ENCODE data around the gene VDR. TPM values are rescaled to one million over a fixed set of nuclear protein-coding genes. Genes with fewer than 3 reads are reported as not detected.

The VDR gene
- polyA plus RNA-seq, 3 donors, result 3.7 to 4.3 (median 4.3) TPM

DNA sequence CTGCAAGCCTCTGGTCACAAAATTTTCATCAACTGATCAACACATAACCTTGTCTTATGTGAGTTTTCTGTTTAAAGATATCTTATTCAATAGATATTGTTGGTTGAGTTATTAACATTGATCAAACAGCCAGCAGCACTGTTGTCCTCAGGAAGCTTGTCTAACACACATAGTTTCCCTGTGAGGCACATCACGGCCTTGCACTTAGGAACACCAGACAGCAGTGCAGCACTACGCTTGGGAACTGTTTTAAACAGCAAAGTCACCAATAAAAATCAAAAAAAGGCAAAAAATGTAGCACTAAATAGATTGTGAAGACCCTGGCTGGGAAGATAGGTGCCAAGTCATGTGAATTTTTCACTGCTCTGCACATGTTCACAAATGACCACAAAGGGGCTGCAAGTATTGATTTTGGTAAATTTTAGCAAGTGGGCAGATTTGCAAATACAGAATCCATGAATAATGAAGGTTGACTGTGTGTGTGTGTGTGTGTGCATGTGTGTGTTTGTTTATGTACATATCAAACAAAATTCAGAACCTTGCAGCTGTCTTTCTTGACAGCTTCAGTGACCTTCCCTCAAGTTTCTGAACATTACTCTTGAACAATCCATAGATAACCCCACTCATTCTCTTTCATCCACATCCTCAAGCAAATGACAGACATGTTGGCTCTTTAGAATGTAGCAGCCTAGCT, 28.9 kb downstream of the VDR start:
- DNase-seq (ENCODE audit: low read depth in 3 of 3, low spot score in 2 of 3), result no peak

DNA sequence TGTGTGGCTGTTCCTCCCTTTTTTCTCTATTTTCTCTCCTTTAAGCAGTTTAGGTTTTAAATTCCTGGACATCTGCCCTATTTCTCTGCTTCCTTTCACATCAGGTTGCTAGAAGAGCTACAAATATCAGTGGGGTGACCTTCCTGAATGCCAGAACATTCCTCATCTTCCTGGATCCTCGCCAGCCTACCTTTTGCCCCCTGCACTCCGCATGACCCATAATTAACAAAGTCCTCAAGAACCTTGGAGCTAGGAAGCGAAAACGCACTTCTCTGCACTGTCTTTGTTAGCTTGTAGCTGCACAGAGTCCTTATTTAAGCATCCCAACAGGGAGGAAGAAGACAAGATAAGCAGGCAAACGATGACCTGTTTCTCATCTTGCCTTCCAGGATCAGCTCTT, 30.5 kb downstream of the VDR start:
- DNase-seq (ENCODE audit: low read depth in 3 of 3, low spot score in 2 of 3), result no peak

DNA sequence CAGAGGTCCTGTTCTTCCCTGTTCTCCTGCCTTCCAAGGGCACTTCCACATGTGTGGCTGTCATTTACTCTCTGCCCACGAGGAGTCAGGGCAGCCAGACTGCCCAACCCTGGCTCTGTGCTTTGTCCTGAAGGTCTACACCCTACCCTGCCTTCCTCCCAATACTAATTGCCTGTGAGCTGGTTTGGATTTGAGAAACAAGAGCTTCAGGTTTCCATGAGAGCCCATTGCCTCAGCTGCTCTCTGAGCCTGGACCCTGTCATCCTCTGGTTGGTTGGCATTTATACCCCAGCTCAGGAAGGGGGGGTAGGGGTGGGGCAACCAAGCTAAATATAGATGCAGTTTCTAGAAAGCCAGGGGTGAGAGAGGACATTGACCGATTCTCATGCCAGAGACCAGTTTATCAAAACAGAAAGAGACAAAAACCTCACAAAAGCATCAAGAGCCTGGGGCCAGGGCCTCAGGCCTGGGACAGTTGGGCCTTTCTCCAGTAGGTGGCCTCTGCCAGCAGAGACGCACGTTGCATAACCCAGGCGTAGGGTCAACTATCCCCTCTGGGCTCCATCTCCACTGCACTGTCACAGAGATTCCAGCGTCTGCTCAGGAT, 34.5 kb downstream of the VDR start:
- DNase-seq (ENCODE audit: low read depth in 3 of 3, low spot score in 2 of 3), result no peak

DNA sequence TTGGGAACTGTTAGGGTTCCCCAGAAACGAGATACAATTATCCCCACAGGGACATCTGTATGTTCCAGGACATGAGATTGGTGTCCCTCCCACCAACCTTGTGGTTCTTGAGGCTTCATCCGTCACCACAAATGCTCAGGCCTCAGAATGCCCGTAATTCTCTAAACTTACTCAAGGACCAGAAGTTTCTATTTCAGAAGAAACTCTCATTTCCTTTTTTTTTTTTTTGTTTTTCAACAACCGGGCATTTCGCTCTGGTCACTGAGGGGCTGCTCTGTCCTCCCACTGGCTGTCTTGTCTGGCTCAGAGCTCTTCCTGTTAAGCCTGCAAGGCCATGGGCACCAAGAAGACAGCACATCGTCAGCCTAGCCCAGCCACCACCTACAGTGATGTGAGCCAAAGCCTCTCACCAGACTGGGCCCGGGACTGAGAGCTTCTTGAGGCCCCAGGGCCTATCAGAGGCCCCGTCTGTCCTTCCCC, 36.2 kb downstream of the VDR start:
- DNase-seq (ENCODE audit: low read depth in 3 of 3, low spot score in 2 of 3), result no peak

DNA sequence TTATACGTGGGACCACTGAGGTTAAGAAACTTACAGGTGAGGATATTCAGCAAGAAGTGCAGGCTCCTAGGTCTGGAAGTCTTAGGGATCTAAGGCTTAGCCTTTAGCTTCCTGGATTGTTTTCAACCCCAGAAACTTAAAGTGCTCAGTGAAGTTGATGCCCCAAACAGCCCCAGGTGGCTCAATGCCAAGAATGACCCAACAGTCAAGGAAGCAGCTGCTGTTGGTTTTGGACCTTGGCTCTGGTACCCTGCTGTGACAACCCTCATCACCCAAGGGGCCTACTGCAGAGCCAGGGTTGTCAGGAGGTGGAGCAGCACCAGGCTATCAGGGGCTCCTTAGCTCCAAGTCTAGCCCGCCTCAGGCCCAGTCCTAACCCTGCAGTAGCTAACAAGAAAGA, 36.8 kb downstream of the VDR start:
- DNase-seq (ENCODE audit: low read depth in 3 of 3, low spot score in 2 of 3), result no peak

DNA sequence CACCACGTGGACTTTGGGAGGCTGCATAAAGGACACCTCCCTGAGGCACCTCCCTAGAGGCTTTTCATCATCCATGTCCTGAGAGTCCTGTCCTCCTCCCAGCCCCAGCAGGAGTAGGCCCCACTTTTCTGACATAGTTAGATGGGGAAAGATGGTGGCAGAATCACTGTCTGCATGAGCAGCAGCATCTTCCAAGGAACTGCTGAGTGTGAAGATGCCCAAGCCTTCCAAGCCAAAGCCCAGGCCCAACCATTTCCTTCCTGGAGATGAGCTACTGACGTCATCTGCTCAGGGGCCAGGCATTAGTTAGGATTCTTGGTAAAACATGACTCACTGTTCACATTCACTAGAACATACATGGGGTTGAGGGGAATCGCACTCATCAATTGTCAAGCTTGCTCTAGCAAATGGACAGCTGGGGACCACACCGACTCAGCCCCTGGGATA, 37.3 kb downstream of the VDR start:
- DNase-seq (ENCODE audit: low read depth in 3 of 3, low spot score in 2 of 3), result no peak

DNA sequence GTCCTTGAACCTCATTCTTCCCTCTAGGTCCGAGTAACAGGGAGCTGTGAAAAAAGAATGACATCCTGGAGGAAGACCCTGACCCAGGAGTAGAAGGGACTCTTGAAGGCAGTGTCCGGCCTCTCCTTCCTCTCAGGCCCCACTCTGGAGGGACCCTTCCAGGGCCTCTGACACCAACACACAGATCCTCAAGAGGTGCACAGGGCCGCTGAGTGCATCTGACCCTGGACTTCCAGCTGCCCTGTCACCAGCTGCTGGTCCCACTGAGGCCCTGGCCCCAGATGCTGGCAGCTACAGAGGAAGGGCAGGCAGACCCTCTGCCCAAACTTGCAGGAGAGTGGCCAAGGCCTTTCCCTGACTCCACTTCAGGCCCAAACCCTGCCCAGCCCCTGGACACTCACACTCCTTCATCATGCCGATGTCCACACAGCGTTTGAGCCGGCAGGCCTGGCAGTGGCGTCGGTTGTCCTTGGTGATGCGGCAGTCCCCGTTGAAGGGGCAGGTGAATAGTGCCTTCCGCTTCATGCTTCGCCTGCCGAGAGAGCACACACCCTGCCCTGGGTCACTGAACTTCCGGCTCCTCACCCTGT, 40.1 kb downstream of the VDR start:
- DNase-seq (ENCODE audit: low read depth in 3 of 3, low spot score in 2 of 3), result no peak

DNA sequence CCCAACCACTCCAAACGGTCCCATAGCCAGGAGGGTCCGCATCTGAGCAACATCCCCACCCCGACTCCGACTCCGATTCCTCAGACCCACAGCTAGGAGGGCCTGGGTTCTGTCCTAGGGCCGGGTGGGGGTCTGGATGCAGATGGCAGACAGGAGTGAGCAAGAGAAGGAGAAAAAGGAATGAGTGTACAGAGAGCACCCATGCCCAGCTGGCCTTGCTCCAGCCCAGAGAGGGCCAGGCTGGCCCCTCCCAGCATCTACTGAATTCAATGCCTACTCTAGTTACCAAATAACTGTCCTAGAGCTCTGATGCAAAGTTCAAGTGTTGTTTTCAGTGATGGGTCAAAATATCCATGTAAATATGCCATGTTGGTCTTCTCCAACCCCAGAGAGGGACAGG, 40.8 kb downstream of the VDR start:
- DNase-seq (ENCODE audit: low read depth in 3 of 3, low spot score in 2 of 3), result no peak

DNA sequence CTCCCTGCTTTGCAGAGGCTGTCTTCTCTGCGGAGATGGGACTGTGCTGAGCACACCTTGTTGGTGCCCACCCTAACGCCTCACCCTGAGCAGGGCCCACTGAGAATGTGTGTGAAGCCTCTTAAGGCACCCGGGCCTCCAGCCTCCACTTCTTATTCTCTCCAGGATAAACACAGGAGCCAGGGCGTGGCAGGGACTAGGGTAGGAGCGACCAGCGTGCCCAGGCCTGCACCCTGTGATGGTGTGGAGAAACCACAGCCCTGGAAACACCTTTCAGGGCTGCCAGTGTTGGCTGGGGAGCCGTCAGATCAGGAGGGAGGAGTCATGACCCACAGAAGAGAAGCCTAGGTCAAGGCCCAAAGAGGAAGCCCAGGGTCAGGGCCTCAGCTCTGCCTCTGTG, 41.3 kb downstream of the VDR start:
- DNase-seq (ENCODE audit: low read depth in 3 of 3, low spot score in 2 of 3), result no peak

DNA sequence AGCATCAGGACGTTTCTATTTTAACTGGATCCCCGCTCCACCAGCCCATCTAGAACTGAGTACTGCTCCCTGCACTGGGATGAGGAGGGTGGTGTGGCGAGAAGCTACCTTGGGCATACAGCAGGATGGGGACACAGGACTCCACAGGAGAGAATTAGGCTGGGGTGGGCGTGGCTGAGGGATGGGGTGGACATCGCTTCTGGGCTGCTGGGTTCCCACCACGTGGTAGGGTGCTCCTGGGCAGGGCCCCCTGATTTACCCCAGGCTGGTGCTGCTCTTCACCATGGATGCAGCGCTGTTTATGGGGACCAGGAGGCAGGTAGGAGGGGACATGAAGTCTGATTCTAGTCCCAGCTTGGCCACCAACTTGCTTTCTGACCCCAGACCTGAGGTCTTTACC, 41.9 kb downstream of the VDR start:
- DNase-seq (ENCODE audit: low read depth in 3 of 3, low spot score in 2 of 3), result no peak

DNA sequence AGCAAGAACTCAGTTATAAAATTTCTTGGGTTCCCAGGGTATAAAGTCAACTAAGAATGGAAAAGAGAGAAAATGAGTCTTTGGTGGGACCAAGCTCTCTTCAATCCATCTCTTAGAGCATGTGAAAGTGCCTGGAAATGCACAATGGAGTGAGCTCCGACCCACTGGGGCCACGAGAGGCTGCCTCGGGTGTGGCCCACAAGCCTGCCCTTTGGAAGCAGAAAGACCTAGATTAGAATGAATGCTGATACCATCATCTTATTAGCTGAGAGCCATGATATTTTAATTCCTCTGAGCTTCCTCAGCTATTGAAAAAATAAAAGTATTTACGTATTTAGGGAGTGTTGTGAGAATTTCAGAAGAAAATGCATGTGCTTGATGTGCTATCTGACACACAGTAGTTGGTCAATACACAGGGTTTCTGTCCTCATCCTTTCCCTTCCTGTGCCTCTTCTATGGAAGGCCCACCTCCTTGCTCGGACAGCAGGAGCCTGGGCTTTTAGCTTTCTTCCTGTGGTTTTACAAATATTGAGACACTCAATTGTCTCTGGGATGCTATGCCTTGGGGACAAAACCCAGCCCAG, 42.5 kb downstream of the VDR start:
- DNase-seq (ENCODE audit: low read depth in 3 of 3, low spot score in 2 of 3), result no peak

DNA sequence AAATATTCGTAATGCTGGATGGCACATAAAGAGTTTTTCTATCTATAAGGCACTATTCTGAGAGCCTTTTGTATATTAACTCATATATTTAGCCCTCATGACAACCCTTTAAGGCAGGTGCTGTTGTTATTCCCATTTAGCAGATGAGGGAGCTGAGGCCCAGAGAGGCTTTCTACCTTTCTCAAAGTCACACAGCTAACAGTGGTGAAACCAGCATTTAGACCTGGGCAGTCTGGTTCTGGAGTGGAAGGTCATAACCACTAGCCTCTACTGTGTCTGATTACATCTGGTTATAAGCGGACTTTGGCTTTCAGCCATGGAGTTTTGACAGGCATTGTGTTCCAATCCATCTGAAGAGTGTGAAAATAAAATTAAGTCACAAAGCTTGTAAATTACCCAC, 43.9 kb downstream of the VDR start:
- DNase-seq (ENCODE audit: low read depth in 3 of 3, low spot score in 2 of 3), result no peak

DNA sequence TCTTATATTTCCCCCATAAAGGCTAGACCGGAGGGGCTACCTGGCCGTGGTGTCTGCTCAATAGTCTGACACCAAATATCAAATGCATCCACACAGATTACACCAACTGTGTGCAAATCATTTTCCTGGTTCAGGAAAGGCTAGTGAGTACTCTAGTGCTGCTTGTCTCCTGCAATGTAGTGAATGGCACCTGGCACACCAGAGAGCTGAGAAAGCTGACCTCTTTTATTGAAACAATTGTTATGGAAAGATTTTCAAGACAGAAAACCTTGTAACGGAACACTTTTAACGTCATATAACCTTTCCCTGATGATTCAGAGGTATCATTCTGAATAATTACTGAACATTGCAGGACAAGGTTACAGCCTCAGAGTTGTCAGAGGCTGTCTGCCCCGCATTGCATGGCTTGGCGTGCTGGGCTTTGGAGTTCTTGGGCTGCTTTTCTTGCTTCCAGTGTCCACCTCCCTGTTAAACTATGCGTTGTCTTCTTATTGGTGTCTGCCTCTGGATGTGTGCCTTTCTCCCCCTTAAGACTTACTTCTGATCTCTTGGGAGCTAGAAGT, 44.4 kb downstream of the VDR start:
- DNase-seq (ENCODE audit: low read depth in 3 of 3, low spot score in 2 of 3), result no peak

DNA sequence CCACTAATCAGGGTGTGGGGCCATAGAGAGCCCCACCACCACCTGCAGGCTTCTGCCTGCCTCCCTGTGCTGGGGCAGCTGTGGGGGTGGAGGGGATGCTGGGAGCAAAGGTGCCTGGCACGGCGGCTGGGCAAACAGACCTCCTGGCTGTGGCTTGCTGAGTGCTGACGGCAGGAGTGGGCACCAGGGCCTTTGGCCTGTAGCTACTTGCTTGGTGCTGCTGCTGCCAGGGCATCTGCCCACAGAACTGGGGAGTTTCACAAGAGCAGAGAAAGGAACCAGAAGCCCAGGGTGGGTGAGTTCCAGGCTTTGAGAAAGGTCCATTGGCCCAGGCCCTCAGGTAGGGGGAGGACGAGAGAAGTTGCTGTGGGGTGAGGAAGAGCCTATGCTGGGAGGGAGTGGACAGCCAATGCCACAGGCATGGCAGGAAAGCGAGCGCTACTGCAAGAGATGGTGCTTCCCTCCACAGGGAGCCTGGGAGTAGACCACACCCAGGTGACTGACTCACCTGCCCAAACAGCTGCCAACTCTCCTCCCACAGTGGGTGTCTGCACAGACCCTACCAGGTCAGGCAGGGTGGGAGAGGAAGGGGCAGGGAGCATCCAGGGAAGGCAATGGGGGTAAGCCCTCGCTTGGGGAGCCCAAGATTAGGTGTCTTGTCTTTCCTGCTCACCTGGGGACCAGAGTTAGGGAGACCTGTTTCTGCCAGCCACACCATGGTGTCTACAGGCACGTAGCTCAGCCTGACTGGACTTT, 46.1 kb downstream of the VDR start:
- no peak for DNase-seq (ENCODE audit: low read depth in 3 of 3, low spot score in 2 of 3)

DNA sequence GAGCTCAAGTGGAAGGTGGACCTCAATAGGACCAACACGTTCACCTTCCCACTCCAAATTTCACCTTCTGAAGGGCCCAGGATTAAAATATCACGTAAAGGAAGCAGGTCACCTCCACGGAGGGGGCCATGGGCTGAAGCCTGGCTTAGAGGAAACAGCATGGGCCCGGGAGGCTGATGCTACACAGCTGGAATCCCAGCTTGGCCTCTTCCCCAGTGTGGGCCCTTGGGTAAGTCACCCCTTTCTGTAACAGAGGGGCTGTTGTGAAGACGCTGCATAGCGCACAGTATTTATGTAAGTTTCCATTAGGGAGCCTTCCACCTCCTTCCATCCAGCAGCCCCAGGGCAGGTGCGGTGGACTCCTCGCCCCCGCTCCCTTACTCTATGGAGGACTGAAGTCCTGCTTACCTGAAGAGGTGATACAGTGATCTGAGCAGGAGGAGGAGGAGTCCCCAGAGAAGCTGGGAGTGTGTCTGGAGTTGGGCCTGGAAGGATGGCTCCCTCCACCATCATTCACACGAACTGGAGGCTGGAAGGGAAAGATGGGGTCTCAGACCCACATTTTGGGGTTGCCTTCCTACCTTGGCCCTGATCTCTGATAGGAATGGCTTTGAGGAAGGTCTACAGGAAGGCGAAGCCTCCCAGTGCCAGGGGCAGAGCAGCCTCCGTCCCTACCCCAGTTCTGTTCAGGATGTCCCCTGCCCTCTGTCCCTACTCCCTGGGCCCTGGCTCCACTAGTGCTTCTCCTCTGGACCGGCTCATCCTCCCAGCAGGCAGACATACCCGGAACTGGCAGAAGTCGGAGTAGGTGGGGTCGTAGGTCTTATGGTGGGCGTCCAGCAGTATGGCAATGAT, 47.8 kb downstream of the VDR start:
- DNase-seq (ENCODE audit: low read depth in 3 of 3, low spot score in 2 of 3), result no peak

DNA sequence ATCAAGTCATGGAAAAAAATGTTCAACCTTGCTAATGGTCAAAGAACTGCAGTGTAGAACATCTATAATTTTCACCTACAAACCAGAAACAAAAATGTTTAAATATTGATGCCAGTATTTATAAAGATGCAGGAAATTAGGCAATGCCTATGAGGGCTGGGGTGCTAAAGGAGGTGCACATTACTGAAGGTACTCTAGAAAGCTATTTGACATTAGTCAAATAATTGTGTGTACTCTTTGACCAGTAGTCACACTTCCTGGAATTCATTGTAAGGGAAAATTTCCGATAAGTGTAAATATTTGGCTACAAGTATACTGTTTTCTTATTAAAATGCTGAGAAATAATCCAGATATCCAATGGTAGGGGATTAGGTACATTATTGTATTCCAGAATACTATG, 48.7 kb downstream of the VDR start:
- no peak for DNase-seq (ENCODE audit: low read depth in 3 of 3, low spot score in 2 of 3)

DNA sequence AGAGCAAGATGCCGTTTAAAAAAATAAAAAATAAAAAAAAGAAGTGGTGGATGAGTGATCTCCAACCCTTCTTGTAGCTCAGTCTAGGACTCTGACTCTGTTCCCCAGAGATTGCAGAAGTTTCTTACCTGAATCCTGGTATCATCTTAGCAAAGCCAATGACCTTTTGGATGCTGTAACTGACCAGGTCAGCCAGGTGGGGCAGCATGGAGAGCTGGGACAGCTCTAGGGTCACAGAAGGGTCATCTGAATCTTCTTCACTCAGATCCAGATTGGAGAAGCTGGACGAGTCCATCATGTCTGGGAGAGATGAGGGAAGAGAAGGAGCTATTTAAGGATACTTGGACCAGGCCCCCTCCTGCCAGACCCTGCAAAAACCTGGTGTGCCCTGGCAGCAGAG, 49.3 kb downstream of the VDR start:
- no peak for DNase-seq (ENCODE audit: low read depth in 3 of 3, low spot score in 2 of 3)

DNA sequence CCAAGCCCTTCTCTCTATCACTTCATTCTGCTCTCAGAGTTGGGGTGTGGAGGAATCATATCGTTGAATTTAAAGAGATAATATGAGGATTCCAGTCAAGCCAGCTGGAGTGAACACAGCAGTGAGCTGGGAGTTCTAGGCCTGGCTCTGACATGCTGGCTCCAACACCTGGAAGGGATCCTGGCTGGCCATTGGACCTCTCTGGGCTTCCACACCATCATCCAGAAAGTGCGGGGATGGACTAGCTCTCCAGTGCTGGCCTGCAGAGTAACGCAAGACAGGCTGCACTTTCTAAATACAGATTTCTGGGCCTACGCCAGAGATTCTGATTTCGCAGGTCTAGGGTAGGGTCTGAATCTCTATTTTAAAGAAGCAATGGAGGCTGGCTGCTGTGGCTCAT, 50.3 kb downstream of the VDR start:
- no peak for DNase-seq (ENCODE audit: low read depth in 3 of 3, low spot score in 2 of 3)

DNA sequence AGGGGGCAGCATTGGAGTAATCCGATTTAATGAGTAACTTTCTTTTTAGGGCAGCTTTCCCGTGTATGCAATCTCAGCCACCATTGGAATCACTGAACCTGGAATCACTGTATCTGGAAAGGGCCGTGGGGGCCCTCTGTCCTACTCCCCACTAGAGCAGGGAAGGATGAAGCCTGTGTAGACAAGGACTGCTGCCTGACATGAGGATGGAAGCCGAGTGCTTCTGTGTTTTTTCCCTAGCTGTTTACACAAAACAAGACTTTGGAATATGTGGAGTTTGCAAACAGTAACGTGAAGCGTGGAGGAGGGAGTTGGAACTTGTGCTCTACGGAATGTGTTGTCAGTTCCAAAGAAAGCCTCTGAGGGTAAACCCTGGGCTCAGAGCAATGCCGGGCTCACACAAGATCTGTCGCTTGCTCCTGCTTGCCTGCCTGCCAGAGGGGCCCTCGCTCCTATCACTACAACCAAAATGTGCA, 52.7 kb downstream of the VDR start:
- no peak for DNase-seq (ENCODE audit: low read depth in 3 of 3, low spot score in 2 of 3)

Measured in right renal cortex interstitium (tissue), 3 donors.